ENCODE measurements around the gene PRPF31.

The PRPF31 gene

DNA sequence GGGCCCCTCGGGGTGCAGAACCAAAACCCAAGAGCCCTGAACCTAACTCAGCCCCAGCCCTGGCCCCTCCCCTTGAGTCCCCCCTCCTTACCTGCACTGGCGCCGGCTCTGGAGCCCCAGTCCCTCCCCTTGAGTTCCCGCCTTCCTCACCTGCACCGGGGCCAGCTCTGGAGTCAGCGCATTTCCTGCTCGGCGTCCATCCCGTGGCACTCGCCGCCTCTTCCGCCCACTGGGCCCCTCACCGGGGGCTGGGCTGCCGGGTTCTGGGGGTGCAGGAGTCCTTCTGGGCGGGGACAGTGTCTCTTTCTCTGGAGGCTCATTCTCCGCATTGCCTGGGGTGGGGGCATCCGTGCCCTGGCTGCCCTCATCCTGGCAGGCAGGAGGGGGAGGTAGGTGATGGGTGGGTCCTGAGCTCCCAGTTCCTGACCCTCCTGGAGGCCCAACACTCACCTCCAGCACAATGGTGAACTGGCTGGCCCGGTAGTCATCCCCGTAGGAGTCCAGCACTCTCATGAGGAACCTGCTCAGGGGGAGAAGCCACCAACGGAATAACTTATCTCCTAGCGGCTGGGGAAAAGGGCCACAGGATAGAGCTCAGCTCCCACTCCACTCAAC lies 7.6 kb upstream of the PRPF31 start:
- no peak for DNase-seq (ENCODE audit: low spot score)

DNA sequence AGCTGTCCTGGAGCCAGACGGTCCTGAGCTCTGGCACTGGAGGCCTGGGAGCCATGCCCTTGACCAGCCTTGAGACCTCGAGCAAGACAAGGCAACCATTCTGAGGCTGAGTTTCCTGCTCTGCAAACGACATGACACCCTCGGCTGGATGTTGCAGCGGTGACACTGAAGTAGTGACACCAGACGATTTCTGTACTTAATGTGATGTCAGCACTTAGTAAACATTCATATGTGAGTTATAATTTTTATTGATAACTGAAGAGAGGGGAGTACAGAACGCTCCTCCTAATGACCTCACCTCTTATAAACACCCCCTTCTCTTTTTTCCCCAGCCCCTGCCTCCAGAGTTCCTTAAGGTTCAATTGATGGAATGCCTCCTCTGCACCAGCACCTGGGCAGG lies 7.1 kb upstream of the PRPF31 start:
- DNase-seq (ENCODE audit: low spot score) = no peak

GRCh38 chr19:54109651-54110050 lies 5.9 kb upstream of the PRPF31 start:
- no peak for DNase-seq (ENCODE audit: low spot score)

GRCh38 chr19:54114340-54115108 lies 1.0 kb upstream of the PRPF31 start:
- peak; percentile 58 for DNase-seq (ENCODE audit: low spot score)

DNA sequence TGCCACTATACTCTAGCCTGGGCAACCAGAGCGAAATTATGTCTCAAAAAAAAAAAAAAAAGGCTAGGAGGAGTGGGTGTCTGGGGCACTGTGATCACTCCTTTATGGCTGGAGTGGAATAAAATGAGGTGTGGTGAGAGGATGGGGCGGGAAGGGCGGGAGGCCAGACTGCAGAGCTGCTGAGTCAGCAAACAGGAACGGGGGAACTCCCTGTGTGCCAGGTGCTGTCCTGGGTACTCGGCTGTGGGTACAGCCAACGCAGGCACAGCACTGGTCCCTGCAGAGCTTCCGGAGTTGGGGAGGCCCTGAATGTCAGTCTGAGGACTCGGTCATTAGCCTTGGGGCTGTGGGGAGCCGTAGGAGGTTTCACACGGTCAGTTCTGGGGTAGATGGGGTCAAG lies 5.7 kb downstream of the PRPF31 start:
- no peak for DNase-seq (ENCODE audit: low spot score)

- no peak for DNase-seq (ENCODE audit: low spot score)
These were observed 8.1 kb downstream of the PRPF31 start for GRCh38 chr19:54123682-54124081.

DNA sequence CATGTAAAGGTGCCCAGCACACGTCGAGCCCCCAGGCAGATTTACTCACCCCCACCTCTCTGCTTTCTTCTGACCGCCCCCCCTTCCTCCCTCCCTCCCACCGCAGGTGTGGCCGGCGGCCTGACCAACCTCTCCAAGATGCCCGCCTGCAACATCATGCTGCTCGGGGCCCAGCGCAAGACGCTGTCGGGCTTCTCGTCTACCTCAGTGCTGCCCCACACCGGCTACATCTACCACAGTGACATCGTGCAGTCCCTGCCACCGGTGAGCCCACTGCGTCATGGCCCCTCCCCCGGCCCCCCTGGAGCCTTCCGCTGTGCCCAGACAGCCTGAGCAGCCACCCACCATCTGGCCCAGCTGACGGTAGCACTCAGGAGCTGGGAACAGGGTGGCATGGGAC lies 8.8 kb downstream of the PRPF31 start:
- DNase-seq (ENCODE audit: low spot score) = no peak

GRCh38 chr19:54125713-54126112 lies 10.2 kb downstream of the PRPF31 start:
- DNase-seq (ENCODE audit: low spot score) = no peak

DNA sequence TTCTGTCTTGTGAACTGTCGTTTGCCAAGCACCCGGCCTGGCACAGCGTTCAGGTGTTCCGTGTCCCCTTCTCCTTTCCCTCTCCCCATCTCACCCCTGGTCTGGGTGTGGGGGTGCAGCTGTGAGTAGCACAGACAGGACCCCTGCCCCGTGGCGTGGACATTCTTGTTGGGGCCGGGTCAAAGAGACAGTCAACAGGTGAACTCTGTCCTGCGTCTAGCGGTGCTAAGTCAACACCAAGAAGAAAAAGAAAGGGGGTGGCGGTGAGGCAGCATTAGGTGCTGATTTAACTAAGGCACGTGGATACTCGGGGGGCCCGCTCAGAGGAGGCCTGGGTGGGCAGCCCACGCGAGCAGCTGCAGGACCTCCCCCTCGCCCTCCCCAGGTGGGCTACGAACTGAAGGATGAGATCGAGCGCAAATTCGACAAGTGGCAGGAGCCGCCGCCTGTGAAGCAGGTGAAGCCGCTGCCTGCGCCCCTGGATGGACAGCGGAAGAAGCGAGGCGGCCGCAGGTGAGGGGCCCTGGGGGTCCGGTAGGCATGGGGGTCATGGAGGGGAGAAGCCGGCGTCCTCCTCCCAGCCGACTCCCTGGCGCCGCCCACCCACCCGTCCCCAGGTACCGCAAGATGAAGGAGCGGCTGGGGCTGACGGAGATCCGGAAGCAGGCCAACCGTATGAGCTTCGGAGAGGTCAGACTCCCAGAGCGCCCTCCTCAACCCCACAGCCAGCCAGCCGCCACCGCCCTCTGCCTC lies 12.3 kb downstream of the PRPF31 start:
- no peak for DNase-seq (ENCODE audit: low spot score)

DNA sequence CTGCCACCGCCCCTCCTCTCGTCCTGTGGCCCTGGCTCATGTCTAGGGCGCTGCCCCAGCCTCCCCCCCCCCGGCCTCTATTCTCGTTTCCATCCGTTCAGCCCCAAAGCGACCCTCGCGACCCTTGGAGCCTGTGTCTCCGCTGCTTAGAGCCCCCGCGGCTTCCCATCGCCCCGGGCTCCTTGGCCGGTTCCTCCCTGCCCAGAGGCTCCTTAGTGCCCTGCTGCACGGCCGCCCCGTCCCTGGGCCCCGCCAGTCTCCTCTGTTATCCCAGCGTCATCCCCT lies 12.8 kb downstream of the PRPF31 start:
- DNase-seq (ENCODE audit: low spot score) = no peak

DNA sequence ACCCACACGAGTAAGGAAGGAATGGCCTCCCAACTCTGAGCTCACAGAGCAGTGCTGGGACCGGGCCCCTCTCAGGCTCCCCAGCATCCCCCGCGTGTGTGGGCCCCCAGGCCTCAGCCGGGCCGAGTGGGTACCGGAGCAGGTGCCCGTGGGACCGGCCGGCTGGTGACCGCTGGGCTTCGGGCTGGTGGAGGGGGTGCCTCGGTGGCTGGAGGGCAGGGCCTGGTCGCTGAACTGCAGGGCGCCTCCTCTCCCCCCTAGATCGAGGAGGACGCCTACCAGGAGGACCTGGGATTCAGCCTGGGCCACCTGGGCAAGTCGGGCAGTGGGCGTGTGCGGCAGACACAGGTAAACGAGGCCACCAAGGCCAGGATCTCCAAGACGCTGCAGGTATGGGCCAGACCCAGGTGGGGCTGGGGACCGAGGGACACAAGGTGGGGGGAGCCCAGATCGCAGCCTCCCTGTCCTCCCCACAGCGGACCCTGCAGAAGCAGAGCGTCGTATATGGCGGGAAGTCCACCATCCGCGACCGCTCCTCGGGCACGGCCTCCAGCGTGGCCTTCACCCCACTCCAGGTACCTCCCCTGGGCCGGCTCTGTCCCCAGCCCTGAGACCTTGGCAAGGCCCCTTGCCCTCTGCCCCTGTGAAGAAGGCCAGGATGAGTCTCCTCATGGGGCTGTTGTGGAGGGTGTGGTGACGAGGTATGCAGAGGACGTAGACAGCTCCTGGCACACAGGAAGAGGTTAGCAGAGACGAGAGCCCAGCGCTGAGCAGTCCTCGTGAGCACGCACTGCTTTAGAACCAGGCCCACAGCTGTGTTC lies 13.5 kb downstream of the PRPF31 start:
- no peak for DNase-seq (ENCODE audit: low spot score)

DNA sequence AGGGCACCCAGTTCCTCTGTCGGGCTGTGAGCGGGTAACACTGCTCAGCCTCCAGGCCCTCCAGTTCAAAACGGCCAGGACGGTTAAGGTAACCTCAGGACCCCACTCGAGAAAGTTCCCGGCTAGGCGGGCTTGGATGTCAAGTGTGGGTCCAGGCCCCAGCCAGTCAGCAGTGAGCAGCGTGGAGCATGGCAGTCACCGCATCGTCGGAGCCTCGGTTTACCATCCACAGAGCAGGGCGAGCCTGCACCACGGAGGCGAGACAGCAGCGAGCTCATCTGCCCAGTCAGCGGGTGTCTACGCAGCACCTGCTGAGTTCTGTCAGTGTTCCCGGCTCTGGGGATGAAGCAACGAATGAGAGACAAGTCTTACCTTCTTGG lies 14.1 kb downstream of the PRPF31 start:
- DNase-seq (ENCODE audit: low spot score) = no peak

GRCh38 chr19:54133312-54133956 lies 17.9 kb downstream of the PRPF31 start:
- no peak for DNase-seq (ENCODE audit: low spot score)

- DNase-seq (ENCODE audit: low spot score) = no peak
These were observed 18.5 kb downstream of the PRPF31 start for GRCh38 chr19:54133957-54134590.

- DNase-seq (ENCODE audit: low spot score) = no peak
These were observed 20.7 kb downstream of the PRPF31 start for GRCh38 chr19:54136086-54136863.

DNA sequence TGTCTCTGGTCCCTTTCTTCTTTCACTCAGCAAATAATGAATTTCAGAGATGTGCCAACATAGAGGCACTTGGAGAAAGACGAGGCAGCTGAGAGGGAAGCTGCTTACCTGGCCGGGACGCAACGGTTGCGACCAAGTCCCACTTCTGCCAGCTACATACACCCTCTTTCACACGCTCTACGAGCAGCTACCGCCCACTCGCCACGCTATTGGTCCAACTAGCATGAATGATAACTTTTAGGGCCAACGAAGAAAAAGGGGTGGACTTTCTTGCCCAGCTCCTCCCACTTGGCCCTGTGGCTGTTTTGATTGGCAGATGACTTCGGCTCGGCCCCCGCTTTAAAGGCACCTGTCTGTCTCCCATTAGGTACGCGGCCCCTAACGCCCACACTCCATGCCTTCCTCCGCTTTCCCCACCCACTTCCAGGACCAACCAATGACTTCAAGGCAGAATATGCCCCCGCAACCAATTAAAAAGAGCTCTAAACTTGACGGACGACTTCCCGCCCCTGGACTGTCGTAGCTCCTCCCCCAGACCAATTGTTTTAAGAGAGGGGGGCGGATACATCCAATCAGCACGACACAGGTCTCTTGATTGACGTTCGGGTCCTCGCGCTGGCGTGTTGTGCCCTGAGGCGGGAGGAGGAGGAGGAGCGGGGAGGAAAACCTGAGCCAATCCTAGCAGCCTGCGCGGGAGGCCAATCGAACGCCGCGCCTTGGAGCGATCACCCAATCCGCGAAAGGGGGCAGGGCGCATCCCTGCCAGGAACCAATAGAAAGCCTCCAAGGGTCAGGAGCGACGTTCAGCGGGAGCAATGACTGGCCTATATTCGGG lies 21.5 kb downstream of the PRPF31 start:
- peak; percentile 99 for DNase-seq (ENCODE audit: low spot score)

DNA sequence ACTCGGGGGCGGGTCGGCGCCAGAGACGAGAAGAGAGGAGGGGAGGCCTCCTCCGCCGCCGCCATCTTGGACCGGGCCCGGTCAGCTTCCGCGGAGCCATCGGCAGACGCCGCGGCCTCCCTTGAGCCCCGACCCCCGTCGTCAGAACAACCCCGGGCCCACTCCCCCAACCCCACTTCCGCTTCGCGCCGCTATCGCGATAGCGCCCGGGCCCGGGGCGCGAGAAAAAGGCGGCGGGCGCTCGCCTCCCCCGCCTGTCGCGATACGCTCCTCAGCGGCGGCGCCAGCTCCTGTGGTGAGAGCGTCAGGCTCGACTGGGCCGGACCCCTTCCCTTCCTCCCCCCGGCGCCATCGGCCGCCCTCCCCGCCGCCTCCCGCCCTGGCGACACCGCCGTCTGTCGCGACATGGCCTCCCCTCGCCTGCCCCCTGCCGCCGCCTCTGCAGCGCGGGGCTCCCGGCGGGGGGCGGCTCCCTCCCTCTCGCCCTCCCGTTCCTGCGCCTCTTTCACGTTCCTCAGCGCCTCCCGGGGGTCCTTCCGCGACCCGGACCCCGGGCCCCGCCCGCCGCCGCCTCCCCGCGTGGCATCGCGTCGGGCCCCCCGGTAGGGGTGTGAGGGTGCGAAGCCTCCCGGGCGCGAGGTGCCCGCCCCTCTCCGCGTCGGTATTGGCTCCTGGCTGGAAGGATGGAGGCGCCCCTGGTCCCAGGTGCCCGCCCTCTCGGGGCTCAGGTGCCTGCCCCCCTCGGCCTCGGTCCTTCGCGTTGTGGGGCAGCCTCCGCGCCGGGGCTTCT lies 22.3 kb downstream of the PRPF31 start, which contains the start of gene CNOT3:
CNOT3 (plus strand) TSS at position 64 of the 790 bp plus-strand sequence. CDS start 5,217 bp downstream, outside the sequence.
- DNase-seq (ENCODE audit: low spot score) = peak; percentile 47

GRCh38 chr19:54138489-54139256 lies 23.1 kb downstream of the PRPF31 start:
- DNase-seq (ENCODE audit: low spot score) = no peak

All from germinal center (tissue), 1 donor.